Medulla oblongata (tissue), 1 donor: Measurements from ENCODE around the gene CYP3A4.
"Not testable (repeated sequence)": the region's sequence is repeated elsewhere in the genome, so short reads cannot be mapped to it uniquely, and the experiment has no call there.

Experiments
- DNase-seq: peaks from one replicate; pipeline ENCODE4 v3.0.0-alpha.2; 2015; ENCODE audit errors: extremely low spot score

Gene CYP3A4

GRCh38 chr7:99752356-99752755 is 31.6 kb downstream of the CYP3A4 start:
- DNase-seq, result no peak

GRCh38 chr7:99751322-99752052 is 32.5 kb downstream of the CYP3A4 start:
- DNase-seq, result not testable (repeated sequence)

GRCh38 chr7:99748846-99749579 is 35.0 kb downstream of the CYP3A4 start:
- no peak for DNase-seq

GRCh38 chr7:99746915-99747314 is 37.1 kb downstream of the CYP3A4 start:
- DNase-seq, result not testable (repeated sequence)

GRCh38 chr7:99745395-99745794 is 38.6 kb downstream of the CYP3A4 start:
- not testable (repeated sequence) for DNase-seq

- no peak for DNase-seq
Observed at GRCh38 chr7:99742737-99743394, 41.1 kb downstream of the CYP3A4 start.

- no peak for DNase-seq
Observed at GRCh38 chr7:99741441-99741795, 42.6 kb downstream of the CYP3A4 start.

GRCh38 chr7:99740573-99741440 is 43.2 kb downstream of the CYP3A4 start:
- DNase-seq, result no peak

GRCh38 chr7:99739699-99740572 is 44.0 kb downstream of the CYP3A4 start:
- no peak for DNase-seq

- DNase-seq, result no peak
Observed at GRCh38 chr7:99737726-99738125, 46.3 kb downstream of the CYP3A4 start.

GRCh38 chr7:99736667-99737066 is 47.3 kb downstream of the CYP3A4 start:
- DNase-seq, result not testable (repeated sequence)

- DNase-seq, result no peak
Observed at GRCh38 chr7:99734987-99735386, 49.0 kb downstream of the CYP3A4 start, which contains the start of gene CYP3A7. CYP3A7 (minus strand) TSS chr7:99735196; CDS start chr7:99735093, 103 bp downstream.

- DNase-seq, result no peak
Observed at GRCh38 chr7:99733448-99733847, 50.5 kb downstream of the CYP3A4 start.

- DNase-seq, result no peak
Observed at GRCh38 chr7:99733003-99733402, 51.0 kb downstream of the CYP3A4 start.

GRCh38 chr7:99731638-99732374 is 52.2 kb downstream of the CYP3A4 start:
- no peak for DNase-seq

- DNase-seq, result no peak
Observed at GRCh38 chr7:99730992-99731391, 53.0 kb downstream of the CYP3A4 start.

- DNase-seq, result no peak
Observed at GRCh38 chr7:99730238-99730810, 53.7 kb downstream of the CYP3A4 start.

GRCh38 chr7:99729486-99730237 is 54.3 kb downstream of the CYP3A4 start:
- no peak for DNase-seq

- no peak for DNase-seq
Observed at GRCh38 chr7:99728615-99729014, 55.4 kb downstream of the CYP3A4 start.
